Activated naive CD4-positive, alpha-beta T cell treated with anti-CD3 and anti-CD28 coated beads for 36 hours (primary cell): ENCODE results near the gene PLXNB2. TPM values are rescaled to one million over a fixed set of nuclear protein-coding genes. Genes with fewer than 3 reads are reported as not detected.
A peak's percentile ranks its signal among the peaks of the same experiment; 100 is the strongest.

Experiments used
- CTCF ChIA-PET: fragments of 350-600 bp; sonication (Branson Sonifier 250); formaldehyde crosslinking; loops from one replicate; lab custom pipeline; 2021; ENCODE audit warnings: antibody characterized with exemption; lab: Charles Lee
- DNase-seq: peaks from one replicate; pipeline ENCODE4 v3.0.0-alpha.2; 2020
- H3K27ac Mint-ChIP-seq: one replicate; pipeline ENCODE4 v1.8.0; 2021; ENCODE audit warnings: mild to moderate bottlenecking, mixed read lengths
- H3K27me3 Mint-ChIP-seq: one replicate; pipeline ENCODE4 v1.8.0; 2021; ENCODE audit warnings: low read depth, mixed read lengths
- H3K36me3 Mint-ChIP-seq: one replicate; pipeline ENCODE4 v1.8.0; 2021; ENCODE audit warnings: low read depth, mixed read lengths
- H3K4me1 Mint-ChIP-seq: one replicate; pipeline ENCODE4 v1.8.0; 2021; ENCODE audit warnings: low read depth, mixed read lengths
- H3K4me3 Mint-ChIP-seq: one replicate; pipeline ENCODE4 v1.8.0; 2021; ENCODE audit warnings: mild to moderate bottlenecking, moderate library complexity, mixed read lengths
- H3K9me3 Mint-ChIP-seq: one replicate; pipeline ENCODE4 v1.8.0; 2021; ENCODE audit warnings: mixed read lengths
- intact Hi-C: fragments of 100-400 bp; cut with micrococcal nuclease; formaldehyde crosslinking; loops from one replicate; pipeline ENCODE4 v1.15.1; 2023
- total RNA-seq, 2 experiments: library from RNA; stranded (reverse); gene quantifications; one replicate each; pipeline ENCODE4 v1.2.3, GENCODE V29; 2021

Gene PLXNB2
- total RNA-seq, 2 experiments from 2014 or later, result 9.8 to 10.4 TPM

DNA sequence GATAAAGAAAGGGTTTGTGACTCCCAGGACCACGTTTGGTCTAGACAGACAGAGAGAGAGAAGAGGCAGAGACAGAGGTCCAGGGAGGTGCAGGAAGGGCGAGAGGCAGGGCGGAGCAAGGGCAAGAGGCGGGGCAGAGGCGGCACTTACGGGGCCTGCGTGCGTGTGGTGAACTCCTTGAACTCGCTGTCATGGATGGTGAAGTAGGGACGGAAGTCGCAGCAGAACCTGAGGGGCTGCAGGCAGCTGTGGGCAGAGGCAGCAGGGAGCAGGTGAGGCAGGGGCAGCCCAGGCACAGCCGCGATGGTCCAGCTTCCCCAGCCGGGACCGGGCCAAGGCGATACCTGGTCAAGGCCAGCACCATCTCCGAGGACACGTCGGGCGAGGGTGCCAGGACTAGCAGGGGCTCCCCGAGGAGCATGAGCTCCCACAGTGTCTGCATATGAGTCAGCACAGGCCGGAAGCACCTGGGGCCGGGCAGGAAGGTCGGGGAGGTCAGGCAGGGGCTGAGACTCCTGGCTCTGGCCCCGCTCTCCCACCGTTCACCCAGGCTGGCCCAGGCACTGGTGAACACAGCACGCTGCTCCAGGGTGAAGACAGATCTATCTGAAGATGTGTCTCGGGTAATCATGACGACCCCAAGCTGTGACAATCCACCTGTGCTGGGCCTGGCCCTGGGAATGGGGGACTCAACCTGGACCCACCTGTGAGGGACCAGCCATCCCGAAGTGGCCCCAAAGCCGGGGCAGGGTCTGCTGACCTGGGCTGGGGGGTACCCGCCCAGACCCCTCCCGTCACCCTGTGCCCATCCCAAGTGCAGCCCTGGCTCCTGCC lies 7.2 kb upstream of the PLXNB2 start:
- Mint-ChIP-seq H3K4me3 (peak overlapping the region; percentile 81), H3K27me3 (no peaks in the 10 kb centered on the region), H3K9me3 (no peaks in the 10 kb centered on the region), H3K27ac (peak overlapping the region; percentile 70), H3K36me3 (no peaks in the 10 kb centered on the region), H3K4me1 (peaks cover 17% of the 10 kb centered on the region)
- peak; percentile 87 for DNase-seq
- CTCF ChIA-PET, result interaction anchor here (0.8 to 1.0 kb wide), 2 partner anchors 9 to 13 kb away, joined by 3 to 5 read pairs; no protein-coding TSS in a partner anchor
- intact Hi-C loops, result loop anchor here (5.0 kb wide), 1 partner anchor 42 kb away; the partner anchor contains the start of gene MAPK11

DNA sequence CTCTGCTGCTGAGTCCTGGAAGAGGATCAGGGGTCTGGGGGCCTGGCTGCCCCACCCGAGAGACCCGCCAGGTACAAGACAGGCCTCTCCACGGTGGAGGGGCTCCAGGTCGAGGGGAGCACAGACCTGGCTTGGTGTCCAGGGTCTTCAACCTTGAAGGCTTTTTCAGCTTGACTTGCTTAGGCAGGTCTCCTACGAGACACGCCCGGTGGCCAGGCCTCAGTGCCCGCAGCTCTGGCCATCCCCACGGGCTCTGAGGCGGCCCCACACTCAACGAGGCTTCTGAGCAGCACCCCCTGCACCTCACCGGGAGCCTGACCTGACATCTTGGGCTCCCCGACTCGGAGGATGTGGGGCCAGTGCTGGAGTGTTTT lies 6.6 kb upstream of the PLXNB2 start:
- Mint-ChIP-seq H3K36me3 (no peaks in the 10 kb centered on the region), H3K4me3 (peak overlapping the region; percentile 81), H3K4me1 (peaks cover 17% of the 10 kb centered on the region), H3K9me3 (no peaks in the 10 kb centered on the region), H3K27me3 (no peaks in the 10 kb centered on the region), H3K27ac (peak overlapping the region; percentile 70)
- CTCF ChIA-PET, result interaction anchor here (0.6 to 1.0 kb wide), 4 partner anchors 9 to 166 kb away, joined by 3 to 5 read pairs (median 3); no protein-coding TSS in a partner anchor
- DNase-seq, result no peak
- intact Hi-C loops, result loop anchor here (5.0 kb wide), 1 partner anchor 42 kb away; the partner anchor contains the start of gene MAPK11

DNA sequence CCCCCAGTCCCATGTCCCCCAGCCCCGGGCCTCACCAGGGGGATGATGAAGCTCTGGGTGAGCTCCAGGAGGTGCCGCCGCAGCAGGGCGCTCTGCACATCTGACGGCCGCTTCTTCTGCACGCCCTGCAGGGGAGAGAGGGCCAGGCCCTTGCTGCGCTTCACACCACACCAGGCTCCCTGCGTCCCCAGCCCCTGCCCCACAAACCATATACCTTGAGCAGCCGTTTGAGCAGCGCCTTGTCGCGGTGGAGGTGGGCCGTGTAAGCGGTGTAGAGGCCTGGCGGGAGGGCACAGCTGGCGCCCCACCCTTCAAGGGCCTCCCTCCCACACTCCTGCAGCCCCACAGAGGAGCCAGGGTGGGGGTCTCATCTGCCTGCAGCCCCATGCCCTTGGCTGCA lies 6.2 kb upstream of the PLXNB2 start:
- CTCF ChIA-PET, result interaction anchor here (0.6 to 1.0 kb wide), 2 partner anchors 28 to 166 kb away, joined by 3 read pairs; no protein-coding TSS in a partner anchor
- Mint-ChIP-seq H3K36me3 (no peaks in the 10 kb centered on the region), H3K4me1 (peaks cover 17% of the 10 kb centered on the region), H3K4me3 (peak overlapping the region; percentile 81), H3K9me3 (no peaks in the 10 kb centered on the region), H3K27me3 (peaks cover 2% of the 10 kb centered on the region), H3K27ac (no peak overlapping the region)
- intact Hi-C loops, result loop anchor here (5.0 kb wide), 1 partner anchor 41 kb away; the partner anchor contains the start of gene MAPK11
- DNase-seq, result no peak

DNA sequence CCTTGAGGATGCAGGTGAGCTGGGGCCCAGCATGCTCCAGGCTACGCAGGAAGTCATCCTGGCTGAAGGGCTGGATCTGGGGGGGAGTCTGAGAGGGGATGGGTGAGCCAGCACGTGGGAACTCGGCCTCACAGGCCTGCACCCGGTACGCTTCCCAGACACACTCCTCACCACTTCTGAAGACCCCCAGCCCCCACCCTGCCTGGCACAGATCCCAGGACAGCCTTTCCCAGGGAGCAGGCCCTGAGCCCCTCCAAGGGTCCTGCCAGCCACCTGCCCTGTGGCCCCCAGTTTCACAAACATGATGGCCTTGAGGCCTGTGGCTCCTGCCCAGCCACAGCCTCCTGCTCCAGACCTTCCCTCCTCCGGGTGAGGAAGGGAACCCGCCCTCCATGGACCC lies 5.6 kb upstream of the PLXNB2 start:
- intact Hi-C loops, result loop anchor here (5.0 kb wide), 1 partner anchor 41 kb away; the partner anchor contains the start of gene MAPK11

DNA sequence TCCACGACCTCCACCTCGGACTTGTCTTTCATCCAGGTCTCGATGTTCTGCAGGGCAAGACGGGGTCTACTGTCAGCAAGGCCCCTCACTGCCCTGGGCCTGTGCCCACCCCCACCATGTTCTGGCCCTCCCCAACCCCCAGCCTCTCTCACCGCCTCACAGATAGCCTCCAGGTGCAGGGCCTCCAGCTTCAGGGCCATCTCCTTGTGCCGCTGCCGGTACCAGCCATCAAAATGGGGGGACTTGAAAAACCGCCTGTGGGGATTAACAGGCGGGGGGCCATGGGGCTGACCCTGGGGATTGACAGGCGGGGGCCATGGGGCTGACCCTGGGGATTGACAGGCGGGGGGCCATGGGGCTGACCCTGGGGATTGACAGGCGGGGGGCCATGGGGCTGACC lies 4.9 kb upstream of the PLXNB2 start:
- no peak overlapping the region for H3K4me3 Mint-ChIP-seq
- CTCF ChIA-PET, result no interaction called here

More for the DNA sequence above, 5.6 kb upstream of the PLXNB2 start:
- Mint-ChIP-seq H3K4me1 (peaks cover 17% of the 10 kb centered on the region), H3K9me3 (no peaks in the 10 kb centered on the region), H3K4me3 (no peak overlapping the region), H3K27me3 (peaks cover 3% of the 10 kb centered on the region), H3K27ac (no peak overlapping the region), H3K36me3 (no peaks in the 10 kb centered on the region)
- no peak for DNase-seq
- CTCF ChIA-PET, result interaction anchor here (1.0 kb wide), 1 partner anchor 29 kb away, joined by 3 read pairs; no protein-coding TSS in a partner anchor

DNA sequence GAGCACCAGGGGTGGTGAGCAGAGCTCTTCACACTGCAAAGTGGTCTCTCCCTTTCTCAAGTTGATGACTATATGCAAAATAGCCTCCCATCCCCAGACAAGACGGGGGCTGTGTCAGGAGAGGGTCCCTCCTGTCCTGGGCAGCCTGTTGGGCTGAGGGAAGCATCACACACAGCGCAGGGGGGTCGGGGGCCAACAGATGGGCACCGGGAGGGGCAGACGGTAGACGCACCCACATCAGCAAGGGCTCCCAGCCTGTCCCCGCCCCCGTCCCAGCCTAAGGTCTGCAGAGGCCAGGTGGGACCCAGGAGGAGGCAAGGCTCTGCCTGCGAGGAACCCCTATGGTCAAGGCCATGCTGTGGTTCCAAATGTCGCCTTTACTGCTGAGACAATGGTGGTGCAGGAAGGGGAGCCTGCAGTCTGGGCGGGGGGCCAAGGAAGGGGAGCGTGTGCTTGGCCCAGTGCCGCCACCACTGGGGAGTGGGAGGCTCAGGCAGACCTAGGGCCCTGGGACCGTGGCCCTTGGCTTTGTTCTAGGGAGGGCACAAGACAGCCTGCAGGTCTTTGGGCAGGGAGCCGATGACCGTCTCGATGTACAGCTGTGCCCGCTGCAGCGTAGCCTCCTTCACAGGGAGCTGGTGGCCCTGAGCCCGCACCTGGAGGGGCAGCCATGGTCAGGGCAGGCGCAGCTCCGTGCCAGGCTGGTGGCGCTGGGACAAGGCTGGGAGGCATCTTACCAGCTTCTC lies 4.3 kb upstream of the PLXNB2 start:
- intact Hi-C loops, result loop anchor here (5.0 kb wide), 1 partner anchor 39 kb away; the partner anchor contains the start of gene MAPK11
- Mint-ChIP-seq H3K4me3 (no peak overlapping the region), H3K27ac (no peak overlapping the region), H3K36me3 (no peaks in the 10 kb centered on the region), H3K4me1 (peaks cover 17% of the 10 kb centered on the region), H3K9me3 (no peaks in the 10 kb centered on the region), H3K27me3 (peaks cover 3% of the 10 kb centered on the region)
- CTCF ChIA-PET, result no interaction called here
- DNase-seq, result no peak

More for the DNA sequence above, 4.9 kb upstream of the PLXNB2 start:
- Mint-ChIP-seq H3K27me3 (peaks cover 3% of the 10 kb centered on the region), H3K4me1 (peaks cover 17% of the 10 kb centered on the region), H3K27ac (no peak overlapping the region), H3K9me3 (no peaks in the 10 kb centered on the region), H3K36me3 (no peaks in the 10 kb centered on the region)
- no peak for DNase-seq
- intact Hi-C loops, result loop anchor here (5.0 kb wide), 1 partner anchor 40 kb away; the partner anchor contains the start of gene MAPK11

DNA sequence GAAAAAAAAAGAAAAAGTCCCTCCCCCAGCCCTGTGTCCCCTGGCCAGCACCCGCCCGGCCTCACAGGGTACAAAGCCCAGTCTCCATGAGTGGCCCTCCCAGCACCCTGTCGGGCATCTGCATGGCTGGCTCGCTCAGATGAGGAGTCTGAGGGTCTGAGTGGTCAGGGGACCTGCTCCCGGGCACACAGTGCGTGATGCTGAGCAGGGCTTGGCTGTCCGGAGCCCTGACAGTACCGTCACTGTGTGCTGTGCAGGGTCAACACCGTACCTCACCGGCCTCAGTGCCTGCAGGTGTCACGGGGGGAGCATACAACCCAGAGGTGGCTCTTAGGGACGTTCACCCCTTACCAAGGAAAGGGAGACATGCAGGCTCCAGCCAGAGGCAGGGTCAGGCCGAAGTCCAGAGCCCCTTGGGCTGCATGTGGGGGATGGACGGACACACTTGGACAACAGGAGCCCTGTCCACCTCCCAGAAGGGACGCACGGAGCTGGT lies 3.6 kb upstream of the PLXNB2 start:
- CTCF ChIA-PET, result no interaction called here
- Mint-ChIP-seq H3K4me3 (no peak overlapping the region), H3K9me3 (no peaks in the 10 kb centered on the region), H3K4me1 (peaks cover 21% of the 10 kb centered on the region), H3K27ac (no peak overlapping the region), H3K36me3 (no peaks in the 10 kb centered on the region), H3K27me3 (peaks cover 7% of the 10 kb centered on the region)
- intact Hi-C loops, result loop anchor here (5.0 kb wide), 1 partner anchor 39 kb away; the partner anchor contains the start of gene MAPK11
- DNase-seq, result no peak

DNA sequence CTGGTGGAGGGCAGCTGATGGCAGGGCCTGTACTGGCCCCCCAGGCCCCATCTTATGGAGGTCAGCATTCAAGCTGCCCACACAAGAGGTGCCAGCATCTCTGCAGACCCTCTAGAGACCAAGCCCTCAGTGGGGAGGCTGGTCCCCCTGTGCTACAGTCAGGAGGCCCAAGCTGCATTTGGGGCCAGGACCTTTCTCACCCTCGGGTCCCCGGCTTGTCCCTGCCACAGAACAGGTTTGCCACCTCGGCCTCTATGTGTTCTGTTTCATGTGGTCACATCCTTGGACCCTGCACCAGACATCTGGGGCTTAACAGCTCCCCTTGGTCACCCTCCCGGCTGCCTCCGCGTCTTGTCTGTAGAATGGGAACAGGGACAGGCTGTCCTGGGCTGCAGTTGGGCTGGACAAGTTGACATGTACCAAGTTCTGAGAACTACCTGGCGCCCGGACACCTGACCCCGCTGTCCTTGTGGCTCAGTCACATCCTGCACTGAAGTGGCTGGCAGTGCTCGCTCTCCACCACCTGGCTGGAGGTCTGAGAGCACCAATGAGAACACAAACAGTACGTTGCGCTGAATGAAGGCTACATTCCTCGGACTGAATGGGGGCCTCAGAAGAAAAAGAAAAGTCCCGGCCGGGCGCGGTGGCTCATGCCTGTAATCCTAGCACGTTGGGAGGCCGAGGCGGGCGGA lies 2.7 kb upstream of the PLXNB2 start:
- Mint-ChIP-seq H3K27ac (no peak overlapping the region), H3K27me3 (peaks cover 10% of the 10 kb centered on the region), H3K4me3 (no peak overlapping the region), H3K4me1 (peaks cover 20% of the 10 kb centered on the region), H3K9me3 (no peaks in the 10 kb centered on the region), H3K36me3 (no peaks in the 10 kb centered on the region)
- no peak for DNase-seq
- CTCF ChIA-PET, result no interaction called here
- intact Hi-C loops, result loop anchor here (5.0 kb wide), 1 partner anchor 38 kb away; the partner anchor contains the start of gene MAPK11

DNA sequence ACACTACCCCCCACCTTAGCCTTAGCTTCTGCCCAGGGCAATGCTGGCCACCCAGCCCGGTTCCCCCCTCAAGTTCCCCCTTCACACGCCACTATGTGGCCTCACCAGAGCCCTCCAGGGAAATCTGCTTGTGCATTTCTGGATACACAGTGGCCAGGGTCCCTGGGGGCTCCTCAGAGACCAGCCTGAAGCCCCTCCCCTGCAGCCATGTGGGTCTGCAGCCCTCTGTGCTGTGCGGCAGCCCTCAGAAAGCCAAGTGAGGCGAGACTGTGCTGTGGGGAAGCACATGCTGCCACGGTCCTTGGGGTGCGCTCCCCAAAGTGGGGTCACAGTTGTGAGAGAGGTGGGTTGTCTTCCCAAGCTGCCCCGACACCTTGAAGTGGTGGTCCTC lies 2.1 kb upstream of the PLXNB2 start:
- no peak overlapping the region for H3K27ac Mint-ChIP-seq
- H3K9me3 Mint-ChIP-seq, result no peaks in the 10 kb centered on the region
- CTCF ChIA-PET, result no interaction called here
- H3K36me3 Mint-ChIP-seq, result no peaks in the 10 kb centered on the region
- no peak for DNase-seq
- intact Hi-C loops, result no loop called here
- H3K4me1 Mint-ChIP-seq, result peaks cover 17% of the 10 kb centered on the region
- peaks cover 10% of the 10 kb centered on the region for H3K27me3 Mint-ChIP-seq
- no peak overlapping the region for H3K4me3 Mint-ChIP-seq

DNA sequence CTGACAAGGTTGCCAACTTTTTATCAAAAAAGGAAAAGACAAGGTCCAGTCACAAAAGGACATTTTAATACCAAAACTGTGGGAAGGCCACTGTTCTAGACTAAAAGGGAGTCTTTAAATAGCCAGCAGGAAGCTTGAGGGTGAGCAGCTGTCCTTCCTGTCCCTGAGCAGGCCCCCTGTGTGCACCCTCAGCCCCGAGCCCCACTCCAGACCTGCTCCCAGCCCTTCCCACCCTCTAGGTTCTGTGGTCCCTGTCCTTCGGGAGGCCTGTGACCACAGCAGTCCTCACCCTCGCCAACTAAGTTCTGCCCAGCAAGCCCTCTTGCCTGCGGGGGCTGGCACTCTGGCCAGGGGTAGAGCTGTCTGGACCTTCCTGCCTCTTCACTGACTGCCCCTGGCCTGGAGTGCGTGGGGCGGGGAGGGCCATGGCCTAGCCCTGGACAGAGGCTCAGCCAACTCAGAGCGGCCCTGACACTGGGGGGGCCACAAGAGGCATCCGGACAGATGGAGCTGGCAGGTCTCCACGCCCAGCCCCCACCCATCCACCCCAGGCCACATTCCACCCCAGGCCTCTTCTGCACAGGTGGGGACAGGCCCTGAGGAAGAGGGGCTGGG lies 1.6 kb upstream of the PLXNB2 start:
- Mint-ChIP-seq H3K4me3 (peak overlapping the region; percentile 28), H3K27ac (no peak overlapping the region)
- intact Hi-C loops, result no loop called here

DNA sequence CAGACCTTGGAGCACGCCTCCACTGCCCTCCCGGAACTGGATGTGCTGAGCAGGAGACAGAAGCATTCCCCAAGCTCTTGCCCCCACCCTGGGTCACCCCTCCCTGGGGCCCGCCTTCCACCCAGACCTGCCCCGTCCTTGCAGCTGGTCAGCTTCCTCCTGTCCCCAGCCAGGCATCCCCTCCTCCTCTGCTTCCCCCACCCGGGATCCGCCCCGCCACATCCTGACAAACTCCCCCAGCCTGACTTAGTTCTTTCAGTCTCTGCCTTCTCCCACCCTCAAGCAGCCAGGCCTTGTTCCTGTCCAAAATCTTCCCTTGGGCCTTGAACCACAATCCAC lies 1.1 kb upstream of the PLXNB2 start:
- no peak for DNase-seq
- Mint-ChIP-seq H3K4me1 (peaks cover 8% of the 10 kb centered on the region), H3K36me3 (no peaks in the 10 kb centered on the region), H3K27me3 (peaks cover 12% of the 10 kb centered on the region), H3K4me3 (peak overlapping the region; percentile 28), H3K9me3 (no peaks in the 10 kb centered on the region), H3K27ac (no peak overlapping the region)
- CTCF ChIA-PET, result no interaction called here
- intact Hi-C loops, result no loop called here

More for the DNA sequence above, 1.6 kb upstream of the PLXNB2 start:
- peaks cover 12% of the 10 kb centered on the region for H3K4me1 Mint-ChIP-seq
- no peaks in the 10 kb centered on the region for H3K9me3 Mint-ChIP-seq
- H3K36me3 Mint-ChIP-seq, result no peaks in the 10 kb centered on the region
- CTCF ChIA-PET, result no interaction called here
- peaks cover 12% of the 10 kb centered on the region for H3K27me3 Mint-ChIP-seq
- no peak for DNase-seq
